Measurements from ENCODE around the gene PTPRN2.

The PTPRN2 gene

GRCh38 chr7:157569967-157570366 is 1017.7 kb downstream of the PTPRN2 start:
- H3K4me3 ChIP-seq (ENCODE audit: low read depth, low read length): no peak overlapping the region
- no peak for TF ChIP-seq CTCF (IDR thresholded peaks at IDR 0.05; ENCODE audit: low read depth, low read length, missing control alignments)
- DNase-seq (ENCODE audit: low read depth): no peak

- TF ChIP-seq CTCF (IDR thresholded peaks at IDR 0.05; ENCODE audit: low read depth, low read length, missing control alignments): no peak
- peak; percentile 7 for DNase-seq (ENCODE audit: low read depth)
- H3K4me3 ChIP-seq (ENCODE audit: low read depth, low read length): peak overlapping the region; percentile 53
Observed at GRCh38 chr7:157568770-157569584, 1018.6 kb downstream of the PTPRN2 start.

- H3K4me3 ChIP-seq (ENCODE audit: low read depth, low read length): peak overlapping the region; percentile 53
- no peak for TF ChIP-seq CTCF (IDR thresholded peaks at IDR 0.05; ENCODE audit: low read depth, low read length, missing control alignments)
- no peak for DNase-seq (ENCODE audit: low read depth)
Observed at GRCh38 chr7:157568106-157568769, 1019.4 kb downstream of the PTPRN2 start.

- H3K4me3 ChIP-seq (ENCODE audit: low read depth, low read length): no peak overlapping the region
- no peak for DNase-seq (ENCODE audit: low read depth)
- TF ChIP-seq CTCF (IDR thresholded peaks at IDR 0.05; ENCODE audit: low read depth, low read length, missing control alignments): no peak
Observed at GRCh38 chr7:157567666-157568065, 1020.0 kb downstream of the PTPRN2 start.

- DNase-seq (ENCODE audit: low read depth): no peak
- no peak for TF ChIP-seq CTCF (IDR thresholded peaks at IDR 0.05; ENCODE audit: low read depth, low read length, missing control alignments)
- H3K4me3 ChIP-seq (ENCODE audit: low read depth, low read length): no peak overlapping the region
Observed at GRCh38 chr7:157566631-157567006, 1021.0 kb downstream of the PTPRN2 start.

- DNase-seq (ENCODE audit: low read depth): no peak
- H3K4me3 ChIP-seq (ENCODE audit: low read depth, low read length): no peak overlapping the region
- no peak for TF ChIP-seq CTCF (IDR thresholded peaks at IDR 0.05; ENCODE audit: low read depth, low read length, missing control alignments)
Observed at GRCh38 chr7:157565981-157566630, 1021.5 kb downstream of the PTPRN2 start.
